ENCODE results near the gene LARP1.

- no peak for TF ChIP-seq CTCF (conservative IDR thresholded peaks at IDR 0.05; ENCODE audit: low read length)
- no peak for TF ChIP-seq EZH2phosphoT487 (IDR thresholded peaks at IDR 0.05; ENCODE audit: borderline replicate concordance)
These were observed 65.2 kb downstream of the LARP1 start for GRCh38 chr5:154820383-154820782.
